D721Med (cell line): ENCODE measurements around the gene MAP7D3.
A peak's percentile ranks its signal among the peaks of the same experiment; 100 is the strongest.
"Not testable (repeated sequence)": the region's sequence is repeated elsewhere in the genome, so short reads cannot be mapped to it uniquely, and the experiment has no call there.

Experiments used
- DNase-seq: peaks from one replicate; pipeline ENCODE4 v3.0.0; 2011; ENCODE audit warnings: low spot score; ENCODE audit not compliant: insufficient read length
- FAIRE-seq: peaks from 2 replicates; lab custom pipeline; 2011; peaks lifted over from hg19 to GRCh38; lab: Jason Lieb, UNC
- CTCF ChIP-seq: IDR thresholded peaks from 2 replicates; pipeline ENCODE4 v1.5.1; 2012; ENCODE audit warnings: mild to moderate bottlenecking, control low read depth; ENCODE audit not compliant: insufficient read depth; ENCODE audit errors: missing control alignments

MAP7D3 gene

GRCh38 chrX:136170139-136170800 lies 80.9 kb downstream of the MAP7D3 start:
- DNase-seq: no peak

GRCh38 chrX:136168929-136169735 lies 82.1 kb downstream of the MAP7D3 start:
- FAIRE-seq: no peak
- DNase-seq: no peak
- TF ChIP-seq CTCF: no peak

More at GRCh38 chrX:136170139-136170800, 80.9 kb downstream of the MAP7D3 start:
- peak; percentile 5 for TF ChIP-seq CTCF
- FAIRE-seq: no peak

- not testable (repeated sequence) for DNase-seq, FAIRE-seq
Observed at GRCh38 chrX:136167989-136168388, 83.2 kb downstream of the MAP7D3 start.

GRCh38 chrX:136166221-136166855 lies 84.9 kb downstream of the MAP7D3 start:
- FAIRE-seq (no peak), DNase-seq (no peak)
- peak; percentile 32 for TF ChIP-seq CTCF

DNA sequence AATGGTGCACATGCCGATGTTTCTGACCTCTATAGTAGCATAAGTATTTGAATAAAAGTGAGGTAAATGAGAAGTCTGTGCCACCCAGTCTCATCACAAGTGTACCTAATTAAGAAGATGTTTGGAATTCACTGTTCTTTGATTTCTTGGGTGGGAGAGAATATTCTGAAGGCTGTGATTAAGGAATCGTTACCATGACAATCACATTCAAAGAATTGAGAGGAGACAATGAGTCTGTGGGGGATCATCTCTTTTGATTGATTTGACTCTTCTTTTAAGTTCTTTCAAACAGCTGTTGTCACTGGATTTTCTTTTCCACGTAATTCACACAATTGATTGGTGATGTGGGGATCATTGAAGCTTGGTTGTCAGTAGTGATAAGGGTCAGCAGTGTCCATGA lies 85.8 kb downstream of the MAP7D3 start:
- TF ChIP-seq CTCF: no peak
- FAIRE-seq (no peak), DNase-seq (no peak)

DNA sequence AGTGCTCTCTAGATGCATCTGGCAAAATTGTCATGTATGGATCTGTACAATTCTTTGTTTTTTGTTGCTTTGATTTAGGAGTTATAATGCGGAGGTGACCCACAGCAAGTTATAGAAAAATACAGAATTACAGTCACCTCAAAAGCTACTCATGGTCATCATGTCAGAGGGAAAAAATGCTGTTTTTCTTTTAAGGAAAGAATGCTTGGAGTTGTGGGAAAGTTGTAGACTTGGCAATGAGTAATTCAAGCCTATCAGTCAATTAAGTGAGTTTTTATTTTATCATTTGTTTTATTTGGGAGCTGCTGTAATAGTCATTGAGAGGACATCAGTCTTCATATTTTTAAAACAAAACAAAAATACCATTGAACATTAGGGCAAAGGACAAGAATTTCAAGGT lies 87.5 kb downstream of the MAP7D3 start:
- FAIRE-seq (no peak), DNase-seq (no peak)
- TF ChIP-seq CTCF: no peak
